IPS-NIHi7 (cell line): ENCODE results near the gene C1orf141.
"Not testable (repeated sequence)": the region's sequence is repeated elsewhere in the genome, so short reads cannot be mapped to it uniquely, and the experiment has no call there.

Experiments used
- DNase-seq: peaks from one replicate; pipeline ENCODE4 v3.0.0; 2012; ENCODE audit warnings: mixed read lengths; ENCODE audit errors: extremely low spot score

The C1orf141 gene

GRCh38 chr1:67085326-67085725 is 49.4 kb downstream of the C1orf141 start:
- no peak for DNase-seq

GRCh38 chr1:67084765-67085318 is 49.9 kb downstream of the C1orf141 start:
- DNase-seq = no peak

- no peak for DNase-seq
Observed at GRCh38 chr1:67078291-67078690, 56.5 kb downstream of the C1orf141 start.

- DNase-seq = no peak
Observed at GRCh38 chr1:67077593-67077992, 57.2 kb downstream of the C1orf141 start.

- DNase-seq = no peak
Observed at GRCh38 chr1:67072749-67073148, 62.0 kb downstream of the C1orf141 start.

GRCh38 chr1:67067655-67068054 is 67.1 kb downstream of the C1orf141 start:
- DNase-seq = not testable (repeated sequence)

GRCh38 chr1:67062412-67062811 is 72.4 kb downstream of the C1orf141 start:
- DNase-seq = no peak

- no peak for DNase-seq
Observed at GRCh38 chr1:67061266-67061665, 73.5 kb downstream of the C1orf141 start.

- no peak for DNase-seq
Observed at GRCh38 chr1:67060811-67061218, 74.0 kb downstream of the C1orf141 start.

- no peak for DNase-seq
Observed at GRCh38 chr1:67059346-67059745, 75.4 kb downstream of the C1orf141 start.

GRCh38 chr1:67058761-67059160 is 76.0 kb downstream of the C1orf141 start:
- DNase-seq = no peak

- no peak for DNase-seq
Observed at GRCh38 chr1:67058242-67058641, 76.5 kb downstream of the C1orf141 start.

GRCh38 chr1:67053785-67054772 is 80.7 kb downstream of the C1orf141 start, which contains the start of gene SLC35D1:
Gene SLC35D1 (minus strand): TSS chr1:67054148. CDS start chr1:67054013, 135 bp downstream.
- DNase-seq = peak; percentile 92

GRCh38 chr1:67053535-67053784 is 81.3 kb downstream of the C1orf141 start:
- peak; percentile 77 for DNase-seq

- peak; percentile 61 for DNase-seq
Observed at GRCh38 chr1:67052741-67053534, 81.8 kb downstream of the C1orf141 start.

- no peak for DNase-seq
Observed at GRCh38 chr1:67051196-67051595, 83.6 kb downstream of the C1orf141 start.

- DNase-seq = no peak
Observed at GRCh38 chr1:67044631-67045270, 90.0 kb downstream of the C1orf141 start.

- no peak for DNase-seq
Observed at GRCh38 chr1:67043366-67043765, 91.4 kb downstream of the C1orf141 start.
